ENCODE results near the gene STX16.
"Not testable (repeated sequence)": the region's sequence is repeated elsewhere in the genome, so short reads cannot be mapped to it uniquely, and the experiment has no call there.

STX16 gene

GRCh38 chr20:58637466-58638213 lies 13.4 kb upstream of the STX16 start:
- no peak for DNase-seq

- DNase-seq: no peak
Observed at GRCh38 chr20:58638467-58639181, 12.5 kb upstream of the STX16 start.

- no peak for DNase-seq
Observed at GRCh38 chr20:58639182-58640146, 11.6 kb upstream of the STX16 start.

- no peak for DNase-seq
Observed at GRCh38 chr20:58640446-58640845, 10.6 kb upstream of the STX16 start.

- DNase-seq: no peak
Observed at GRCh38 chr20:58642441-58642840, 8.6 kb upstream of the STX16 start.

GRCh38 chr20:58642896-58643295 lies 8.2 kb upstream of the STX16 start:
- not testable (repeated sequence) for DNase-seq

GRCh38 chr20:58645412-58645968 lies 5.6 kb upstream of the STX16 start:
- no peak for DNase-seq

GRCh38 chr20:58646257-58646656 lies 4.8 kb upstream of the STX16 start:
- DNase-seq: no peak

GRCh38 chr20:58646703-58647102 lies 4.4 kb upstream of the STX16 start:
- no peak for DNase-seq

- no peak for DNase-seq
Observed at GRCh38 chr20:58647162-58647795, 3.8 kb upstream of the STX16 start.

GRCh38 chr20:58647796-58648501 lies 3.1 kb upstream of the STX16 start:
- DNase-seq: no peak

GRCh38 chr20:58648502-58648825 lies 2.6 kb upstream of the STX16 start:
- DNase-seq: not testable (repeated sequence)

- DNase-seq: no peak
Observed at GRCh38 chr20:58649288-58650180, 1.5 kb upstream of the STX16 start.

- DNase-seq: no peak
Observed at GRCh38 chr20:58650181-58650775, 805 bp upstream of the STX16 start.

GRCh38 chr20:58651559-58651945 lies 469 bp downstream of the STX16 start:
- no peak for DNase-seq

GRCh38 chr20:58651946-58652605 lies 993 bp downstream of the STX16 start:
- no peak for DNase-seq

- DNase-seq: no peak
Observed at GRCh38 chr20:58652606-58653294, 1.7 kb downstream of the STX16 start.

GRCh38 chr20:58654337-58654736 lies 3.3 kb downstream of the STX16 start:
- DNase-seq: no peak
